DND-41 (cell line): Measurements from ENCODE around the gene CMSS1.

Experiments
- EZH2 ChIP-seq: IDR thresholded peaks from 3 replicates; pipeline ENCODE4 v1.6.1; 2012; ENCODE audit warnings: borderline replicate concordance, low read depth, mild to moderate bottlenecking, moderate library complexity, low read length, inconsistent platforms; ENCODE audit not compliant: severe bottlenecking
- TF ChIP-seq, protein P1 (sequence below): IDR thresholded peaks from 2 replicates; pipeline ENCODE4 v1.5.1; 2012; ENCODE audit warnings: borderline replicate concordance, low read length, moderate library complexity, mild to moderate bottlenecking; ENCODE audit not compliant: poor library complexity, severe bottlenecking; ENCODE audit errors: extremely low read depth

DNA sequence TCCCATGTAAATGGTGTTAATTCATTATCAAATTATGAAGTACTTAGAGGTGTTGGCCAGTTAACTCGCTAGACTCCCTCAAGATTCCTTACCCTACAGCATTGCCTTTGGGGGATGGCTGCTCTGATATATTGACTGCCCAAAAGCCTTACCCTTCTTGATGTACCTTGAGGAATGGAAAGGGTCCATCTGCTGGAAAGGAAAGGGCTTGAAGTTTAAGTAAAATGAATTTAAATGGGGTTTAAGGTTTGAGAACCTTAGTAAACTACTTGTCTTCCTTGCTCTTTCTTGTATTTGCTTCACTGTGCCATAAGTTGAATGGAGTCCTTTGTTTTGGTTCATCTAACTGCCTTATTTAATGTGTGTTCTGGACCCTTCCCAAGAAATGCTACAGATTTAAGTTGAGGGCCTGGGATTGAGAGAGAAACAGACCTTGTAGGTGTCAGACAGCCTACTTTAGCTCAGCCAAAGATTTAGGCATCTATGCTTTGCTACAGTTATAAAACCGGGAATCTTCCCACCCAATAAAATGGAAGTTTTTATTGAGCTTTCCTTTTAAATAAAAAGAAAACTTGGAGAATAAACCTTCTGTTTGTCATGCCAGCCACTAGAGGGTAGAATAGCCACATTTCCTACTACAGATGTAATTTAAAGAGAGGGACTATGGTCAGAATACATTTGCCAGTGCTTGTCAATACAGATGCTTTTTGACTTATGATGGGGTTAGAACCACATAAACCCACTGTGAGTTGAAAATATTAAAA is 25.3 kb downstream of the CMSS1 start:
- TF ChIP-seq, protein P1, sequence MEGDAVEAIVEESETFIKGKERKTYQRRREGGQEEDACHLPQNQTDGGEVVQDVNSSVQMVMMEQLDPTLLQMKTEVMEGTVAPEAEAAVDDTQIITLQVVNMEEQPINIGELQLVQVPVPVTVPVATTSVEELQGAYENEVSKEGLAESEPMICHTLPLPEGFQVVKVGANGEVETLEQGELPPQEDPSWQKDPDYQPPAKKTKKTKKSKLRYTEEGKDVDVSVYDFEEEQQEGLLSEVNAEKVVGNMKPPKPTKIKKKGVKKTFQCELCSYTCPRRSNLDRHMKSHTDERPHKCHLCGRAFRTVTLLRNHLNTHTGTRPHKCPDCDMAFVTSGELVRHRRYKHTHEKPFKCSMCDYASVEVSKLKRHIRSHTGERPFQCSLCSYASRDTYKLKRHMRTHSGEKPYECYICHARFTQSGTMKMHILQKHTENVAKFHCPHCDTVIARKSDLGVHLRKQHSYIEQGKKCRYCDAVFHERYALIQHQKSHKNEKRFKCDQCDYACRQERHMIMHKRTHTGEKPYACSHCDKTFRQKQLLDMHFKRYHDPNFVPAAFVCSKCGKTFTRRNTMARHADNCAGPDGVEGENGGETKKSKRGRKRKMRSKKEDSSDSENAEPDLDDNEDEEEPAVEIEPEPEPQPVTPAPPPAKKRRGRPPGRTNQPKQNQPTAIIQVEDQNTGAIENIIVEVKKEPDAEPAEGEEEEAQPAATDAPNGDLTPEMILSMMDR: peak; percentile 52
- TF ChIP-seq EZH2: no peak
